ENCODE results near the gene RNASE12.

DNA sequence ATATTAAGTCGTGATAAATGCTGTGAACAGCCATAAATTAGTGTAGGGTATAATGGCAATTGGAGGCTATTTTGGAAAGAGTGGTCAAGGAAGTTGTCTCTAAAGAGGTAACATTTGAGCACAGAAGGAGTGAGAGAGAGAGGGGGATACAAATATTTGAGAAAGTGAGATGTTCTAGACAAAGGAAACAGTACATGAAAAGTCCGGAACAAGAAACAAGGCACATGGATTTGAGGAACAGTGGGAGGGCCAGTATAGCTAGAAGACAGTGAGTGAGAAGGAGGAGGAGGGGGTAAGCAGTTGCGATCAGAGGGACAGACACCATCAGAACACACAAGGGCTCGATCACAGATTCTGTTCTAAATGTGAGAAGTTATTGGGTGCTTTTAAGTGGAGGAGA, 20.1 kb upstream of the RNASE12 start:
- TF ChIP-seq SUZ12 (IDR thresholded peaks at IDR 0.05; ENCODE audit: extremely low read depth, insufficient read depth, insufficient read length) (no peak), ZNF274 (IDR thresholded peaks at IDR 0.05; ENCODE audit: low read depth, low read length) (no peak), YY1 (IDR thresholded peaks at IDR 0.05; ENCODE audit: insufficient read depth, insufficient read length) (no peak)
